Measurements from ENCODE around the gene GARIN5B.
A peak's percentile ranks its signal among the peaks of the same experiment; 100 is the strongest.
"Not testable (repeated sequence)": the region's sequence is repeated elsewhere in the genome, so short reads cannot be mapped to it uniquely, and the experiment has no call there.

Gene GARIN5B

DNA sequence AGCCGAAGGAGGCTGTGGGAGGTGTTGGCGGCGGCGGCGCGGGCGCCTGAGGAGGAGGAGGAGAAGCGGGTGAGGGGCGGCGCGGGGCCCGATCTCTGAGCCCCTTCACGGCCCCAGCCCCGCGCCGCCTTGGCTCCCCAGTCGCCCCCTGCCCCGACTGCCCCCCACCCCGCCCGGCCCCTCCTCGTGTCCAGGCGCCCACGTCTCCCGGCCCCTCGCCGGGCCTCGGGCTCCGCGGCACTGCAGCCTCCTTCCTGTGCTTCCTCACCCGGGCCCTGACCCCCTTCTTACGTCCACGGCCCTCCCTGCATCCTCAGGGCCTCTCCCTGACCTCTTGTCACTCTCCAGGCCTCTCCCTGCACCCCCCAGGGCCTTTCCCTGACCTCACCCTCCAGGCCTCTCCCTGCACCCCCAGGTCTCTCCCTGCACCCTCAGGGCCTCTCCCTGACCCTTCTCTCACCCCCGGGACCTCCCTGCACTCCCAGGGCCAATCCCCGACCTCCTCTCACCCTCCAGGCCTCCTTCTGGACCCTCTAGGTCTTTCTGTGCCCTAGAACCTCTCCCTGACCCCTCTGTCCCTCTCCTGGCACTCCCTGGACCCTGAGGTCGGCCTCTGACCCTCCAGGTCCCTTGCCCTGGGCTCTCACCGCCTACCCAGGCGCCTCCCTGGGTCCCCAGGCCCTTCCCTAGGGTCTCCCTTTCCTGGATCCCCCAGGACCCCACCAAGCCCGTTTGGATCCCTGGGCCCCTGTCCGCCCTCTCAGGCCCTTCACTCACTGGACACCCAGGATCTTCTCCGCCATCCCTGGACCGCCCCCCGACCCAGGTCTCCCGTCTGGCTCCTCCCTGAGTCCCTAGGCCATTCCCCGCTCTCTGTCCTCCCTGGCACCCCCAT, 22.9 kb downstream of the GARIN5B start:
- H3K27ac ChIP-seq (ENCODE audit: insufficient read depth, low read length, poor library complexity, severe bottlenecking), result peak overlapping the region; percentile 77
- peak overlapping the region; percentile 52 for H3K4me3 ChIP-seq (ENCODE audit: insufficient read depth, low read depth, low read length, poor library complexity, severe bottlenecking)
- H3K36me3 ChIP-seq (ENCODE audit: control insufficient read depth, insufficient read depth, low read length), result peaks cover 17% of the 10 kb centered on the region
- H3K9me3 ChIP-seq (ENCODE audit: control insufficient read depth, low read length), result no peaks in the 10 kb centered on the region
- H3K4me1 ChIP-seq (ENCODE audit: control insufficient read depth, insufficient read depth, low read length, poor library complexity, severe bottlenecking), result peaks cover 18% of the 10 kb centered on the region
- peak in 1 of 3 donors; percentile 14 for DNase-seq
- H3K27me3 ChIP-seq (replicated peaks; ENCODE audit: control insufficient read depth, insufficient read depth, low read length, poor library complexity, severe bottlenecking), result no peaks in the 10 kb centered on the region

- H3K36me3 ChIP-seq (ENCODE audit: control insufficient read depth, insufficient read depth, low read length), result peaks cover 17% of the 10 kb centered on the region
- H3K4me3 ChIP-seq (ENCODE audit: insufficient read depth, low read depth, low read length, poor library complexity, severe bottlenecking), result peak within 1 kb of the TSS; percentile 52
- peaks cover 18% of the 10 kb centered on the region for H3K4me1 ChIP-seq (ENCODE audit: control insufficient read depth, insufficient read depth, low read length, poor library complexity, severe bottlenecking)
- H3K9me3 ChIP-seq (ENCODE audit: control insufficient read depth, low read length), result no peaks in the 10 kb centered on the region
- no peaks in the 10 kb centered on the region for H3K27me3 ChIP-seq (replicated peaks; ENCODE audit: control insufficient read depth, insufficient read depth, low read length, poor library complexity, severe bottlenecking)
- H3K27ac ChIP-seq (ENCODE audit: insufficient read depth, low read length, poor library complexity, severe bottlenecking), result peak within 1 kb of the TSS; percentile 98
- DNase-seq, result peak; percentile 100
These were observed 23.8 kb downstream of the GARIN5B start, which contains the start of gene KMT5C for GRCh38 chr19:55339105-55339888. KMT5C (plus strand) TSS chr19:55339876; CDS start chr19:55341937, 2,061 bp downstream.

- Histone ChIP-seq H3K36me3 (ENCODE audit: control insufficient read depth, insufficient read depth, low read length) (no peaks in the 10 kb centered on the region), H3K4me1 (ENCODE audit: control insufficient read depth, insufficient read depth, low read length, poor library complexity, severe bottlenecking) (peaks cover 16% of the 10 kb centered on the region), H3K9me3 (ENCODE audit: control insufficient read depth, low read length) (no peaks in the 10 kb centered on the region), H3K4me3 (ENCODE audit: insufficient read depth, low read depth, low read length, poor library complexity, severe bottlenecking) (no peak overlapping the region), H3K27me3 (replicated peaks; ENCODE audit: control insufficient read depth, insufficient read depth, low read length, poor library complexity, severe bottlenecking) (no peaks in the 10 kb centered on the region), H3K27ac (ENCODE audit: insufficient read depth, low read length, poor library complexity, severe bottlenecking) (no peak overlapping the region)
- no peak for DNase-seq
These were observed 27.0 kb downstream of the GARIN5B start for GRCh38 chr19:55336101-55336500.

- no peak overlapping the region for H3K4me3 ChIP-seq (ENCODE audit: insufficient read depth, low read depth, low read length, poor library complexity, severe bottlenecking)
- no peaks in the 10 kb centered on the region for H3K27me3 ChIP-seq (replicated peaks; ENCODE audit: control insufficient read depth, insufficient read depth, low read length, poor library complexity, severe bottlenecking)
- H3K27ac ChIP-seq (ENCODE audit: insufficient read depth, low read length, poor library complexity, severe bottlenecking), result no peak overlapping the region
- H3K4me1 ChIP-seq (ENCODE audit: control insufficient read depth, insufficient read depth, low read length, poor library complexity, severe bottlenecking), result peaks cover 7% of the 10 kb centered on the region
- H3K9me3 ChIP-seq (ENCODE audit: control insufficient read depth, low read length), result no peaks in the 10 kb centered on the region
- DNase-seq, result no peak
- no peaks in the 10 kb centered on the region for H3K36me3 ChIP-seq (ENCODE audit: control insufficient read depth, insufficient read depth, low read length)
These were observed 29.2 kb downstream of the GARIN5B start for GRCh38 chr19:55333870-55334269.

DNA sequence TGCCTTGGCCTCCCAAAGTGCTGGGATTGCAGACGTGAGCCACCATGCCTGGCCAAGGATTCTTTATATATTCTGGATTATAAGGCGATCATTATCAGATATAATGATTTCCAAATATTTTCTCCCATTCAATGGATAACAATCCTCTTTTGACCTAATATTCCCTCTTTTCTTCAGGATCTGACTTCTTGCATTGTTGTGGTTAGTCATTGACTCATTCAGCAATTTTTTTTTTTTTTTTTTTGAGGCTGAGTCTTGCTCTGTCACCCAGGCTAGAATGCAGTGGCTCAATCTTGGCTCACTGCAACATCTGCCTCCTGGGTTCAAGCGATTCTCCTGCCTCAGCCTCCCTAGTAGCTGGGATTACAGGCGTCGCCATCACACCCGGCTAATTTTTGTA, 33.3 kb downstream of the GARIN5B start:
- not testable (repeated sequence) for DNase-seq; H3K9me3 ChIP-seq (ENCODE audit: control insufficient read depth, low read length); H3K4me1 ChIP-seq (ENCODE audit: control insufficient read depth, insufficient read depth, low read length, poor library complexity, severe bottlenecking); H3K4me3 ChIP-seq (ENCODE audit: insufficient read depth, low read depth, low read length, poor library complexity, severe bottlenecking); H3K36me3 ChIP-seq (ENCODE audit: control insufficient read depth, insufficient read depth, low read length); H3K27ac ChIP-seq (ENCODE audit: insufficient read depth, low read length, poor library complexity, severe bottlenecking); H3K27me3 ChIP-seq (replicated peaks; ENCODE audit: control insufficient read depth, insufficient read depth, low read length, poor library complexity, severe bottlenecking)

- H3K9me3 ChIP-seq (ENCODE audit: control insufficient read depth, low read length); H3K27me3 ChIP-seq (replicated peaks; ENCODE audit: control insufficient read depth, insufficient read depth, low read length, poor library complexity, severe bottlenecking); H3K27ac ChIP-seq (ENCODE audit: insufficient read depth, low read length, poor library complexity, severe bottlenecking); H3K36me3 ChIP-seq (ENCODE audit: control insufficient read depth, insufficient read depth, low read length); H3K4me1 ChIP-seq (ENCODE audit: control insufficient read depth, insufficient read depth, low read length, poor library complexity, severe bottlenecking); DNase-seq; H3K4me3 ChIP-seq (ENCODE audit: insufficient read depth, low read depth, low read length, poor library complexity, severe bottlenecking): not testable (repeated sequence)
These were observed 34.2 kb downstream of the GARIN5B start for GRCh38 chr19:55328774-55329318.

- Histone ChIP-seq H3K27me3 (replicated peaks; ENCODE audit: control insufficient read depth, insufficient read depth, low read length, poor library complexity, severe bottlenecking) (no peaks in the 10 kb centered on the region), H3K27ac (ENCODE audit: insufficient read depth, low read length, poor library complexity, severe bottlenecking) (no peak within 1 kb of the TSS), H3K9me3 (ENCODE audit: control insufficient read depth, low read length) (no peaks in the 10 kb centered on the region), H3K4me3 (ENCODE audit: insufficient read depth, low read depth, low read length, poor library complexity, severe bottlenecking) (no peak within 1 kb of the TSS), H3K4me1 (ENCODE audit: control insufficient read depth, insufficient read depth, low read length, poor library complexity, severe bottlenecking) (no peaks in the 10 kb centered on the region), H3K36me3 (ENCODE audit: control insufficient read depth, insufficient read depth, low read length) (no peaks in the 10 kb centered on the region)
- no peak for DNase-seq
These were observed 37.9 kb downstream of the GARIN5B start, which contains the start of gene TMEM150B for GRCh38 chr19:55325172-55325571. TMEM150B (minus strand) TSS chr19:55325341; CDS start chr19:55321036, 4,305 bp downstream.

DNA sequence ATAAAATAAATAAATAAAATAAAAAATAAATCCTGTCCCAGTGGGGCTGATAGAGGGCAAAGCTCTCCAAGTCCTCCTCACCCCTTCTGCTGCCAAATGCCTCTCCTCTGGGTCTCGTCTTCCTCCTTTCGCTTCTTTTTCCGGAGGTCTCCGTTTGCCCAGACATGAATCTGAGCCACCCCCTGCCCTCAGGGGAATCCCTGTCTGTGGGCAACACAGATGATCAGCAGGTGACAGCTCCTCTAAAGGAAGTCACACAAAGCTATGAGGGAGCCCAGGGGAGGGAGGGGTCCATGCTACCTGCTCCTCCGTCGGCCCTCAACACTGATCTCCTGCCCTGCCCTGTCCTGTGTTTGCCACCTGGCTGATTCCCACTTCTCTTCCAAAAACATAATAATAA, 38.4 kb downstream of the GARIN5B start:
- H3K4me3 ChIP-seq (ENCODE audit: insufficient read depth, low read depth, low read length, poor library complexity, severe bottlenecking), result no peak overlapping the region
- no peaks in the 10 kb centered on the region for H3K27me3 ChIP-seq (replicated peaks; ENCODE audit: control insufficient read depth, insufficient read depth, low read length, poor library complexity, severe bottlenecking)
- no peak overlapping the region for H3K27ac ChIP-seq (ENCODE audit: insufficient read depth, low read length, poor library complexity, severe bottlenecking)
- H3K4me1 ChIP-seq (ENCODE audit: control insufficient read depth, insufficient read depth, low read length, poor library complexity, severe bottlenecking), result no peaks in the 10 kb centered on the region
- DNase-seq, result no peak
- no peaks in the 10 kb centered on the region for H3K36me3 ChIP-seq (ENCODE audit: control insufficient read depth, insufficient read depth, low read length)
- no peaks in the 10 kb centered on the region for H3K9me3 ChIP-seq (ENCODE audit: control insufficient read depth, low read length)

GRCh38 chr19:55322204-55322885, 40.7 kb downstream of the GARIN5B start:
- no peaks in the 10 kb centered on the region for H3K9me3 ChIP-seq (ENCODE audit: control insufficient read depth, low read length)
- no peak for DNase-seq
- H3K4me1 ChIP-seq (ENCODE audit: control insufficient read depth, insufficient read depth, low read length, poor library complexity, severe bottlenecking), result no peaks in the 10 kb centered on the region
- H3K4me3 ChIP-seq (ENCODE audit: insufficient read depth, low read depth, low read length, poor library complexity, severe bottlenecking), result no peak overlapping the region
- H3K27ac ChIP-seq (ENCODE audit: insufficient read depth, low read length, poor library complexity, severe bottlenecking), result no peak overlapping the region
- H3K27me3 ChIP-seq (replicated peaks; ENCODE audit: control insufficient read depth, insufficient read depth, low read length, poor library complexity, severe bottlenecking), result no peaks in the 10 kb centered on the region
- H3K36me3 ChIP-seq (ENCODE audit: control insufficient read depth, insufficient read depth, low read length), result no peaks in the 10 kb centered on the region

All from effector memory CD4-positive, alpha-beta T cell (primary cell).